ENCODE results near the gene ATP13A5. TPM values are rescaled to one million over a fixed set of nuclear protein-coding genes. Genes with fewer than 3 reads are reported as not detected.

The ATP13A5 gene
- total RNA-seq, 4 donors from 2014 or later = 1.6 to 3.5 (median 2.4) TPM

DNA sequence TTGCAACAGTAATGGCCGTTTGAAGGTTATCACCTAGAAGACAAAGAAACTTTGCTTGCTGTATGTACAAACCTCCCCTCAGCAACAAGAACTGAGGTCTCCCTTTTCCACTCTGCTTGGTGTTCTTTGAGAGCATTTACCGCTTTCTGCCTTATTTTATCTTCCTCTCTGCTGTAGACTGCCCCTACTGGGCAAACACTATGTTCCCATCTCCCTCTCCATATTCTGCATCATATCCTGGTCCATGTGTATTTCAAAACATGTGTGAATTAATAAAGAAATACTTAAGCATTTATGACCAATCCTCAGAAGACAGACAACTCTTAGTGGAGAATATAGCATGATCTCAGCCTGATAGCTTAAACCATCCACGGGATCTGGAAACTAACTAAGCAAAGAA lies 64.4 kb downstream of the ATP13A5 start:
- intact Hi-C loops (cut with DNase I) = no loop called here
- Histone ChIP-seq H3K4me1 (peaks cover 0 to 7% of the 10 kb centered on the region in 2 donors), H3K27ac (no peak overlapping the region), H3K4me3 (replicated peaks in 1 of 3) (no peak overlapping the region), H3K36me3 (no peaks in the 10 kb centered on the region), H3K9me3 (no peaks in the 10 kb centered on the region), H3K27me3 (no peaks in the 10 kb centered on the region)
- no peak for TF ChIP-seq POLR2A (IDR thresholded peaks at IDR 0.05)
- TF ChIP-seq, protein P1, sequence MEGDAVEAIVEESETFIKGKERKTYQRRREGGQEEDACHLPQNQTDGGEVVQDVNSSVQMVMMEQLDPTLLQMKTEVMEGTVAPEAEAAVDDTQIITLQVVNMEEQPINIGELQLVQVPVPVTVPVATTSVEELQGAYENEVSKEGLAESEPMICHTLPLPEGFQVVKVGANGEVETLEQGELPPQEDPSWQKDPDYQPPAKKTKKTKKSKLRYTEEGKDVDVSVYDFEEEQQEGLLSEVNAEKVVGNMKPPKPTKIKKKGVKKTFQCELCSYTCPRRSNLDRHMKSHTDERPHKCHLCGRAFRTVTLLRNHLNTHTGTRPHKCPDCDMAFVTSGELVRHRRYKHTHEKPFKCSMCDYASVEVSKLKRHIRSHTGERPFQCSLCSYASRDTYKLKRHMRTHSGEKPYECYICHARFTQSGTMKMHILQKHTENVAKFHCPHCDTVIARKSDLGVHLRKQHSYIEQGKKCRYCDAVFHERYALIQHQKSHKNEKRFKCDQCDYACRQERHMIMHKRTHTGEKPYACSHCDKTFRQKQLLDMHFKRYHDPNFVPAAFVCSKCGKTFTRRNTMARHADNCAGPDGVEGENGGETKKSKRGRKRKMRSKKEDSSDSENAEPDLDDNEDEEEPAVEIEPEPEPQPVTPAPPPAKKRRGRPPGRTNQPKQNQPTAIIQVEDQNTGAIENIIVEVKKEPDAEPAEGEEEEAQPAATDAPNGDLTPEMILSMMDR (IDR thresholded peaks at IDR 0.05) = no peak
- 84 to 91% methylated on average over 3 of the region's 3 CpGs for WGBS, 2 donors
- no peak for DNase-seq

DNA sequence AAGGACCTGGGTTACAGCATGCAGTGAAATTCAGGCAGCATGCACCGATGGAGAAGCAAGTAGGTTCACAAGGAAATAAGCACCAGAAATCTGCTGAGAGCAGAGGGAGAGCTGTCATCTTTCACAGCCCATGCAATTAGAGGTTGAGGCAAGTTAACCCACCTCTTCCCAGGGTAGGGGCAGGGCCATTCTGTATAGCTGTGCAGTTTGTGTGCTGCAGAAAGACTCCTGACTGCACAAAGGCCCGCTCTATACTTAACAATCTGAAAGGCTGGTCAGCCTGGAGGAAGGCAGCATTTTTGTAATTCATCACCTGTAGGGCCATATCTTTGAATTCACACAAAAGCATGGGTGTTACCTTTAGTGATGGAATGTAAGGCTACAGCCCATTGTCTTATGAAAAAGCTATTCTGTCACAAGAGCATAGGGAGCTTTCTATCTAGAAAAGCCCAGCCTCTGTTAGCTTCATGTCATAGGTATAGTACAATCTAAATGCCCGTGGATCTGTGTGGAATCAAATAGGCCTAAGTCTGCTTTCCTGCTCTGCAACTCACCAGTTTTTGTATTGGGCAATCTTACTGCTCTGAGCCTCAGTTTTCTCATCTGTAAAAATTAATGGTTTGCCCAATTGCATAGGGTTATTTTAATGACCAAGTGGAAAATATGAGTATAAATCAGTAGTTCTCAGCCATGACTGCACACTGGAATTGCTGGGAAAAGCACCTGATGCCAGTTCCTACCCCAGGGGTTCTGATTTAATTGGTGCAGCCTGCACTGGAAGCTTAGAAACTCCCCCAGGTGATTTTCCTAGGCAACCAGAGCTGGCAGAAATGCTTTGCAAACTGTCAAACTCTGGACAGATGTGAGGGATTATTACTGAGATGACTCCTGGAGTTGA lies 65.2 kb downstream of the ATP13A5 start:
- TF ChIP-seq POLR2A (IDR thresholded peaks at IDR 0.05) = no peak
- TF ChIP-seq, protein P1 (IDR thresholded peaks at IDR 0.05) = no peak
- H3K9me3 ChIP-seq = no peaks in the 10 kb centered on the region
- intact Hi-C loops (cut with DNase I) = no loop called here
- H3K4me3 ChIP-seq (replicated peaks in 1 of 3) = no peak overlapping the region
- peaks cover 0 to 7% of the 10 kb centered on the region in 2 donors for H3K4me1 ChIP-seq
- no peak overlapping the region for H3K27ac ChIP-seq
- WGBS, 2 donors = 81 to 82% methylated on average over 3 of the region's 3 CpGs
- no peaks in the 10 kb centered on the region for H3K36me3 ChIP-seq
- no peak for DNase-seq
- no peaks in the 10 kb centered on the region for H3K27me3 ChIP-seq

DNA sequence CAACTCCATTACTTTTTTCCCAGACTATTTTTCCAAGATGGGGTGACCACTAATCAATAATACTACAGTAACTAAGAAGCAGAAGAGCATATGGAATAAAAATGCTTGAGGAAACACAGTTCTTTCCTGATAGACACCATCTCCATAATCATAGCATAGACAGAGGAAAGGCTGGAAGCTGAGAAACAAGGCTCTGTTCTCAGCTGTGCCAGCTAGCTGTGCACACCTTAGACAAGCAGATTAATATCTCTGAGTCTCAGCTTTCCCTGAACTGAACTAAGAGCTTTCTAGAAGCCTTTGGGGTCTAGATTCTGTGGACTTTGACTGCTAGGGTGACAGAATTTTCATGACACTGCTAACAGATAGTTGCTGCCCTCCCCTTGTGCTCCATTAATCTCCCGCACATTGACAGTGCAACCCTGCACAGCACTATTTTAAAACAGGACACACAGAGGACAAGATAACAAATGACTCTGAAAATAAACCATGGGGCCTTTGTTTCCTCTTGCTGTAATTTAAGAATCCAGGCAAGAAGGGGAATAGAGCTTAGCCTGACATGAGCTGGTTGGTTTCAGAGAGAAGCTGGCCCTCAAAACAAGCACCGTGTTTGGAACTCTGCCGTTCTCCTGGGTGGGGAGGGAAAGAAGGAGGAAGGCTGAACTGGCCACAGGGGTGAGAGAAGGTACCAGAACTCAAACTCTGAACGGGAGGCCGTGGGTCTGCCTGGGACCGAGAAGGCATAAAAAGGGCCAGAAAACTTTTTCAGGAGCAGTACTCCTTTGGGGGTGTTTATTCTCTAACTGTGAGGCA lies 67.4 kb downstream of the ATP13A5 start:
- Histone ChIP-seq H3K9me3 (no peaks in the 10 kb centered on the region), H3K27ac (no peak overlapping the region), H3K36me3 (no peaks in the 10 kb centered on the region), H3K27me3 (no peaks in the 10 kb centered on the region), H3K4me3 (replicated peaks in 1 of 3) (no peak overlapping the region), H3K4me1 (peaks cover 0 to 7% of the 10 kb centered on the region in 2 donors)
- intact Hi-C loops (cut with DNase I) = no loop called here
- 54 to 61% methylated on average over 6 of the region's 6 CpGs for WGBS, 2 donors
- no peak for TF ChIP-seq POLR2A (IDR thresholded peaks at IDR 0.05)
- TF ChIP-seq, protein P1 (IDR thresholded peaks at IDR 0.05) = no peak
- DNase-seq = no peak

DNA sequence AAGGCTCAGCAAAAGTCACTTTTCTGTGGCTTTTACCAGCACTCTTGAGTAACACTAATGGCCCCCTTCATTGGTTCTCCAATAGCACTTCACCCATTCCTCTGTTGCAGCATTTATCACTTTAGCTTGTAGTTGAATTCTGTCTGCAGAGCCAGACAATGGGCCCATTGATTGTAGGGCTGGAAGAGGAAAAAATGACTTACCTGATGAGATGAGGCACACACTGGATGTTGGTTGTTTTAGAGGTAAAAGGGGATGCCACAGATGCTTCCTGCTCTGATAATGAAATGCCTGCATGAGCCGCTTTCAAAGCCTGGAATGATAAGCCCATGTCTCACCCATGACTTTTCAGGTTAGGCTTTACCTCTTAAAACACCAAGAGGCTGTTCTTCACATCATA lies 73.2 kb downstream of the ATP13A5 start:
- Histone ChIP-seq H3K27ac (no peak overlapping the region), H3K36me3 (no peaks in the 10 kb centered on the region), H3K4me1 (no peaks in the 10 kb centered on the region), H3K9me3 (no peaks in the 10 kb centered on the region), H3K4me3 (replicated peaks in 1 of 3) (no peak overlapping the region), H3K27me3 (no peaks in the 10 kb centered on the region)
- intact Hi-C loops (cut with DNase I) = no loop called here
- no peak for TF ChIP-seq POLR2A (IDR thresholded peaks at IDR 0.05)
- TF ChIP-seq, protein P1 (IDR thresholded peaks at IDR 0.05) = no peak
- DNase-seq = no peak
- 86 to 88% methylated on average over 1 of the region's 1 CpG for WGBS, 2 donors
